Esophagus squamous epithelium (tissue), 4 donors: ENCODE measurements around the gene ACMSD.
"Not testable (repeated sequence)": the region's sequence is repeated elsewhere in the genome, so short reads cannot be mapped to it uniquely, and the experiment has no call there.

Experiments
- POLR2A ChIP-seq, 4 donors: fragments of 450-650 bp; IDR thresholded peaks; one replicate each; pipeline ENCODE4 v1.6.1; 2017; ENCODE audit warnings: antibody characterized with exemption in 4 of 4, mild to moderate bottlenecking in 4 of 4, moderate library complexity in 3 of 4
- TF ChIP-seq, protein P1 (sequence below), 6 experiments: fragments of 450-650 bp in 4 of 6; fragments of 200-600 bp in 2 of 6; sonication (generic) in 2 of 6; IDR thresholded peaks; one replicate each; pipeline ENCODE4 v1.5.1; 2016 to 2019; ENCODE audit warnings: antibody characterized with exemption in 6 of 6, mild to moderate bottlenecking in 4 of 6, moderate library complexity in 4 of 6

DNA sequence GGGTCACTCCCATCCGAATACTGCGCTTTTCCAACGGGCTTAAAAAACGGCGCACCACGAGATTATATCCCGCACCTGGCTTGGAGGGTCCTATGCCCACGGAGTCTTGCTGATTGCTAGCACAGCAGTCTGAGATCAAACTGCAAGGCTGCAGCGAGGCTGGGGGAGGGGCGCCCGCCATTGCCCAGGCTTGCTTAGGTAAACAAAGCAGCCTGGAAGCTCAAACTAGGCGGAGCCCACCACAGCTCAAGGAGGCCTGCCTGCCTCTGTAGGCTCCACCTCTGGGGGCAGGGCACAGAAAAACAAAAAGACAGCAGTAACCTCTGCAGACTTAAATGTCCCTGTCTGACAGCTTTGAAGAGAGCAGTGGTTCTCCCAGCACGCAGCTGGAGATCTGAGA is 12.7 kb upstream of the ACMSD start:
- TF ChIP-seq, protein P1, sequence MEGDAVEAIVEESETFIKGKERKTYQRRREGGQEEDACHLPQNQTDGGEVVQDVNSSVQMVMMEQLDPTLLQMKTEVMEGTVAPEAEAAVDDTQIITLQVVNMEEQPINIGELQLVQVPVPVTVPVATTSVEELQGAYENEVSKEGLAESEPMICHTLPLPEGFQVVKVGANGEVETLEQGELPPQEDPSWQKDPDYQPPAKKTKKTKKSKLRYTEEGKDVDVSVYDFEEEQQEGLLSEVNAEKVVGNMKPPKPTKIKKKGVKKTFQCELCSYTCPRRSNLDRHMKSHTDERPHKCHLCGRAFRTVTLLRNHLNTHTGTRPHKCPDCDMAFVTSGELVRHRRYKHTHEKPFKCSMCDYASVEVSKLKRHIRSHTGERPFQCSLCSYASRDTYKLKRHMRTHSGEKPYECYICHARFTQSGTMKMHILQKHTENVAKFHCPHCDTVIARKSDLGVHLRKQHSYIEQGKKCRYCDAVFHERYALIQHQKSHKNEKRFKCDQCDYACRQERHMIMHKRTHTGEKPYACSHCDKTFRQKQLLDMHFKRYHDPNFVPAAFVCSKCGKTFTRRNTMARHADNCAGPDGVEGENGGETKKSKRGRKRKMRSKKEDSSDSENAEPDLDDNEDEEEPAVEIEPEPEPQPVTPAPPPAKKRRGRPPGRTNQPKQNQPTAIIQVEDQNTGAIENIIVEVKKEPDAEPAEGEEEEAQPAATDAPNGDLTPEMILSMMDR (IDR thresholded peaks at IDR 0.05) = not testable (repeated sequence)
- not testable (repeated sequence) for TF ChIP-seq POLR2A (IDR thresholded peaks at IDR 0.05)
